ENCODE measurements around the gene CD99L2. TPM values are rescaled to one million over a fixed set of nuclear protein-coding genes. Genes with fewer than 3 reads are reported as not detected.

CD99L2 gene
- total RNA-seq, 1 donor from 2014 or later: 23.8 TPM

GRCh38 chrX:150874448-150874847 is 24.0 kb downstream of the CD99L2 start:
- Histone ChIP-seq H3K4me3 (no peak overlapping the region), H3K4me1 (no peaks in the 10 kb centered on the region), H3K27ac (no peak overlapping the region), H3K27me3 (no peaks in the 10 kb centered on the region), H3K9me3 (no peaks in the 10 kb centered on the region), H3K36me3 (no peaks in the 10 kb centered on the region)
- intact Hi-C loops (cut with DNase I): no loop called here
- no peak for TF ChIP-seq POLR2AphosphoS5 (IDR thresholded peaks at IDR 0.05; ENCODE audit: insufficient read depth in 1 of 2, low read depth in 1 of 2)
- TF ChIP-seq CTCF (IDR thresholded peaks at IDR 0.05): no peak
- no peak for TF ChIP-seq POLR2A (IDR thresholded peaks at IDR 0.05)
- DNase-seq (ENCODE audit: extremely low spot score in 2 of 2): no peak

GRCh38 chrX:150873616-150874015 is 24.9 kb downstream of the CD99L2 start:
- no peaks in the 10 kb centered on the region for H3K36me3 ChIP-seq
- H3K4me1 ChIP-seq: no peaks in the 10 kb centered on the region
- no peak overlapping the region for H3K27ac ChIP-seq
- H3K27me3 ChIP-seq: no peaks in the 10 kb centered on the region
- DNase-seq (ENCODE audit: extremely low spot score in 2 of 2): no peak
- intact Hi-C loops (cut with DNase I): no loop called here
- no peak for TF ChIP-seq CTCF (IDR thresholded peaks at IDR 0.05)
- H3K9me3 ChIP-seq: no peaks in the 10 kb centered on the region
- no peak overlapping the region for H3K4me3 ChIP-seq

GRCh38 chrX:150872773-150873336 is 25.6 kb downstream of the CD99L2 start:
- TF ChIP-seq POLR2AphosphoS5 (IDR thresholded peaks at IDR 0.05; ENCODE audit: insufficient read depth in 1 of 2, low read depth in 1 of 2) (no peak), CTCF (IDR thresholded peaks at IDR 0.05) (no peak), POLR2A (IDR thresholded peaks at IDR 0.05) (no peak)
- H3K9me3 ChIP-seq: no peaks in the 10 kb centered on the region
- no peaks in the 10 kb centered on the region for H3K4me1 ChIP-seq
- no peak overlapping the region for H3K4me3 ChIP-seq
- no peaks in the 10 kb centered on the region for H3K36me3 ChIP-seq
- no peaks in the 10 kb centered on the region for H3K27me3 ChIP-seq
- no peak for DNase-seq (ENCODE audit: extremely low spot score in 2 of 2)
- intact Hi-C loops (cut with DNase I): no loop called here
- H3K27ac ChIP-seq: no peak overlapping the region

GRCh38 chrX:150871341-150871811 is 27.1 kb downstream of the CD99L2 start:
- no peak for DNase-seq (ENCODE audit: extremely low spot score in 2 of 2)
- Histone ChIP-seq H3K9me3 (no peaks in the 10 kb centered on the region), H3K4me1 (no peaks in the 10 kb centered on the region), H3K36me3 (no peaks in the 10 kb centered on the region), H3K27me3 (no peaks in the 10 kb centered on the region), H3K27ac (no peak overlapping the region), H3K4me3 (no peak overlapping the region)
- TF ChIP-seq POLR2AphosphoS5 (IDR thresholded peaks at IDR 0.05; ENCODE audit: insufficient read depth in 1 of 2, low read depth in 1 of 2) (no peak), CTCF (IDR thresholded peaks at IDR 0.05) (no peak), POLR2A (IDR thresholded peaks at IDR 0.05) (no peak)
- intact Hi-C loops (cut with DNase I): no loop called here

- Histone ChIP-seq H3K27ac (no peak overlapping the region), H3K27me3 (no peaks in the 10 kb centered on the region), H3K4me1 (no peaks in the 10 kb centered on the region), H3K9me3 (no peaks in the 10 kb centered on the region), H3K36me3 (no peaks in the 10 kb centered on the region), H3K4me3 (no peak overlapping the region)
- no peak for TF ChIP-seq CTCF (IDR thresholded peaks at IDR 0.05)
- TF ChIP-seq POLR2AphosphoS5 (IDR thresholded peaks at IDR 0.05; ENCODE audit: insufficient read depth in 1 of 2, low read depth in 1 of 2): no peak
- TF ChIP-seq POLR2A (IDR thresholded peaks at IDR 0.05): no peak
- intact Hi-C loops (cut with DNase I): no loop called here
- no peak for DNase-seq (ENCODE audit: extremely low spot score in 2 of 2)
Observed at GRCh38 chrX:150870487-150871340, 27.8 kb downstream of the CD99L2 start.
